GM21447 (cell line): Measurements from ENCODE around the gene TMED10.

Experiments
- ATAC-seq: cut with Tn5 transposase; IDR thresholded peaks from one replicate; pipeline ENCODE4 v1.9.1; 2021; ENCODE audit not compliant: unreplicated experiment

Gene TMED10

GRCh38 chr14:75088566-75089373 lies 87.6 kb downstream of the TMED10 start:
- ATAC-seq, result no peak

- ATAC-seq, result no peak
Measured at GRCh38 chr14:75088153-75088552, 88.3 kb downstream of the TMED10 start.

- no peak for ATAC-seq
Measured at GRCh38 chr14:75084513-75084912, 91.9 kb downstream of the TMED10 start.

GRCh38 chr14:75083271-75083670 lies 93.1 kb downstream of the TMED10 start:
- ATAC-seq, result no peak

GRCh38 chr14:75081660-75082229 lies 94.7 kb downstream of the TMED10 start:
- no peak for ATAC-seq
